Breast epithelium (tissue), 3 donors: ENCODE measurements around the gene FAN1.

ENCODE experiments used
- POLR2A ChIP-seq: fragments of 450-650 bp; IDR thresholded peaks from one replicate; pipeline ENCODE4 v1.6.1; 2016; ENCODE audit warnings: antibody characterized with exemption, mild to moderate bottlenecking, moderate library complexity
- POLR2AphosphoS5 ChIP-seq, 3 donors: sonication (generic); formaldehyde crosslinking; IDR thresholded peaks; one replicate each; pipeline ENCODE4 v1.6.1; 2017; ENCODE audit warnings: antibody characterized with exemption in 3 of 3

DNA sequence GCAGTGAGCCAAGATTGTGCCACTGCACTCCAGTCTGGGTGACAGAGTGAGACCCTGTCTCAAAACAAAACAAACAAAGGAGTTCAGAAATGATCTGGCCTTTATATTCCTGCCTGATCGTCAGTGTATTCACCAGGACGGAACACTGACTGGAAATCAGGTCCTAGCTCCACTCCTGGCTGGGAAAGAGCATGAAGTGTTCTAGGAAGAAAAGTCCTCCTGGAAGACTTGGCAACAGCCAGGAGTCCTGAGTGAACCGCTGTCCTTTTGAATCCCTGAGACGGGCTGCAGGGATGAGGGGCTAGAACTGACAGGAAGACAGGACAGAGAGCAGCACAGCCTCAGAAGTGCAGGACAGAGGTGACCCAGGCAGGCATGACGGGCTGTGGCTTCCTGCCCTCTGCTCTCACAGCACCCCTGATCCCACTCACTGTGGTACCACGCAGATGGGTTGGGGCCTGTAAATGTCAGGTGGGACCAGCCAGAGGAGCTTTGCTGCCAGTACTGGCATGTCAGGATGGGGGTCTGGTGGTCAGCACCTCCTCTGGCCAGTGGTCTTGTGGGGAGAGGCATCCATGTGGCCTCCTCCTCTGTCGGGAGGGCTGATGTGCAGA is 23.5 kb downstream of the FAN1 start:
- no peak for TF ChIP-seq POLR2A
- TF ChIP-seq POLR2AphosphoS5 (IDR thresholded peaks at IDR 0.05), result no peak
